DOHH2 (cell line): ENCODE results near the gene PIK3C2B.

Source experiments
- H3F3A ChIP-seq: fragments of 200-600 bp; sonication (generic), shearing (Covaris generic); 2 replicates; pipeline ENCODE4 v1.6.0; 2016; ENCODE audit warnings: antibody characterized with exemption, mild to moderate bottlenecking; ENCODE audit not compliant: control insufficient read depth, insufficient read depth
- H3K27ac ChIP-seq: fragments of 200-600 bp; sonication (generic); 2 replicates; pipeline ENCODE4 v1.5.1; 2014; ENCODE audit warnings: low read depth, mild to moderate bottlenecking, low read length, moderate library complexity
- H3K27me3 ChIP-seq: fragments of 200-600 bp; sonication (generic); 2 replicates; pipeline ENCODE4 v1.6.1; 2014; ENCODE audit warnings: mild to moderate bottlenecking, low read length, mixed read lengths; ENCODE audit not compliant: control insufficient read depth
- H3K36me3 ChIP-seq: fragments of 200-600 bp; sonication (generic); 2 replicates; pipeline ENCODE4 v1.6.1; 2014; ENCODE audit warnings: mild to moderate bottlenecking, low read length, moderate library complexity, mixed read lengths; ENCODE audit not compliant: control insufficient read depth
- H3K4me1 ChIP-seq: fragments of 200-600 bp; sonication (generic); 2 replicates; pipeline ENCODE4 v1.6.1; 2014; ENCODE audit warnings: mild to moderate bottlenecking, low read length, mixed read lengths; ENCODE audit not compliant: control insufficient read depth
- H3K4me2 ChIP-seq: fragments of 200-600 bp; sonication (generic); 2 replicates; pipeline ENCODE4 v1.6.0; 2014; ENCODE audit warnings: mild to moderate bottlenecking, low read length, moderate library complexity
- H3K4me3 ChIP-seq: fragments of 200-600 bp; sonication (generic); 2 replicates; pipeline ENCODE4 v1.5.1; 2014; ENCODE audit warnings: mild to moderate bottlenecking, low read length, mixed read lengths
- H3K79me2 ChIP-seq: fragments of 200-600 bp; sonication (generic); 2 replicates; pipeline ENCODE4 v1.6.1; 2014; ENCODE audit warnings: mild to moderate bottlenecking, low read length, mixed read lengths; ENCODE audit not compliant: control insufficient read depth
- H3K9me2 ChIP-seq: fragments of 200-600 bp; sonication (generic); replicated peaks from 2 replicates; pipeline ENCODE4 v1.6.1; 2014; ENCODE audit warnings: mild to moderate bottlenecking, low read length, mixed read lengths; ENCODE audit not compliant: control insufficient read depth
- H3K9me3 ChIP-seq: fragments of 200-600 bp; sonication (generic); 2 replicates; pipeline ENCODE4 v1.6.1; 2014; ENCODE audit warnings: antibody characterized with exemption, low read length, mixed read lengths; ENCODE audit not compliant: control insufficient read depth, insufficient read depth
- H4K20me1 ChIP-seq: fragments of 200-600 bp; sonication (generic); 2 replicates; pipeline ENCODE4 v1.6.0; 2014; ENCODE audit warnings: low read depth, mild to moderate bottlenecking, antibody characterized with exemption, low read length, moderate library complexity; ENCODE audit not compliant: control insufficient read depth, insufficient read depth
- EZH2phosphoT487 ChIP-seq: fragments of 200-600 bp; sonication (generic); IDR thresholded peaks from 2 replicates; pipeline ENCODE4 v1.6.1; 2017; ENCODE audit warnings: borderline replicate concordance, mild to moderate bottlenecking, antibody characterized with exemption, low read length, moderate library complexity, mixed read lengths
- TF ChIP-seq, protein P1 (sequence below): fragments of 200-600 bp; sonication (generic); IDR thresholded peaks from one replicate; pipeline ENCODE4 v1.5.1; 2014; ENCODE audit warnings: antibody characterized with exemption, mild to moderate bottlenecking, low read depth, low read length; ENCODE audit not compliant: poor library complexity, severe bottlenecking

Gene PIK3C2B

DNA sequence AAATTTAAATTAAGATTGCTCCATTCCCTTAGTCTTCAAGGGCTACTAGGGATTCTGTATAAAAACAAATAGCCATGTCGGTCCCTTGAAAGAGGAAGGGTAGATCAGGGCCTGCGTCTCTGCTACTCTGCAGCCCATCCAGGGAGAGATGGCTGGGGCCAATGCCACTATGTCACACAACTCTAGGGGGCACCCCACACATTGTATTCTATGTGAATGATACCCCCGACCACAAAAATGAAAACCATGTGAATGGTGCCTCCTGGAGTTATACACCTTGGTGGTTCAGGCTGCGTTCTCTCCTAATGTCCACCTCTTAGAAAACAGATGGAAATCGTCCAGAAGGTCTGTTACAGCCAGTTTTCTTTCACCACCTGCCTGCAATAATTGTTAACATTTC lies 18.0 kb downstream of the PIK3C2B start:
- Histone ChIP-seq H3K36me3 (no peaks in the 10 kb centered on the region), H3K27me3 (no peaks in the 10 kb centered on the region), H3K9me2 (no peaks in the 10 kb centered on the region), H3K27ac (no peak overlapping the region), H3F3A (no peaks in the 10 kb centered on the region), H4K20me1 (no peaks in the 10 kb centered on the region), H3K4me1 (peaks cover 46% of the 10 kb centered on the region), H3K79me2 (peaks cover 3% of the 10 kb centered on the region; the same call in 1 of the 2 replicates), H3K4me3 (no peak overlapping the region), H3K9me3 (no peaks in the 10 kb centered on the region), H3K4me2 (no peak overlapping the region)
- no peak for TF ChIP-seq EZH2phosphoT487
- TF ChIP-seq, protein P1, sequence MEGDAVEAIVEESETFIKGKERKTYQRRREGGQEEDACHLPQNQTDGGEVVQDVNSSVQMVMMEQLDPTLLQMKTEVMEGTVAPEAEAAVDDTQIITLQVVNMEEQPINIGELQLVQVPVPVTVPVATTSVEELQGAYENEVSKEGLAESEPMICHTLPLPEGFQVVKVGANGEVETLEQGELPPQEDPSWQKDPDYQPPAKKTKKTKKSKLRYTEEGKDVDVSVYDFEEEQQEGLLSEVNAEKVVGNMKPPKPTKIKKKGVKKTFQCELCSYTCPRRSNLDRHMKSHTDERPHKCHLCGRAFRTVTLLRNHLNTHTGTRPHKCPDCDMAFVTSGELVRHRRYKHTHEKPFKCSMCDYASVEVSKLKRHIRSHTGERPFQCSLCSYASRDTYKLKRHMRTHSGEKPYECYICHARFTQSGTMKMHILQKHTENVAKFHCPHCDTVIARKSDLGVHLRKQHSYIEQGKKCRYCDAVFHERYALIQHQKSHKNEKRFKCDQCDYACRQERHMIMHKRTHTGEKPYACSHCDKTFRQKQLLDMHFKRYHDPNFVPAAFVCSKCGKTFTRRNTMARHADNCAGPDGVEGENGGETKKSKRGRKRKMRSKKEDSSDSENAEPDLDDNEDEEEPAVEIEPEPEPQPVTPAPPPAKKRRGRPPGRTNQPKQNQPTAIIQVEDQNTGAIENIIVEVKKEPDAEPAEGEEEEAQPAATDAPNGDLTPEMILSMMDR: peak; percentile 43

- no peaks in the 10 kb centered on the region for H3K9me2 ChIP-seq
- no peaks in the 10 kb centered on the region for H3K36me3 ChIP-seq
- H3K79me2 ChIP-seq: peaks cover 3% of the 10 kb centered on the region; the same call in 1 of the 2 replicates
- no peaks in the 10 kb centered on the region; the same call in 1 of the 2 replicates for H4K20me1 ChIP-seq
- H3K27me3 ChIP-seq: no peaks in the 10 kb centered on the region
- H3K4me1 ChIP-seq: peaks cover 38% of the 10 kb centered on the region
- no peaks in the 10 kb centered on the region for H3F3A ChIP-seq
- H3K9me3 ChIP-seq: no peaks in the 10 kb centered on the region
- TF ChIP-seq, protein P1: no peak
- TF ChIP-seq EZH2phosphoT487: no peak
- H3K4me3 ChIP-seq: no peak overlapping the region
- H3K27ac ChIP-seq: no peak overlapping the region
- no peak overlapping the region for H3K4me2 ChIP-seq
Measured at GRCh38 chr1:204475656-204476432, 18.8 kb downstream of the PIK3C2B start.

GRCh38 chr1:204473400-204473965 lies 21.1 kb downstream of the PIK3C2B start:
- H3K4me2 ChIP-seq: no peak overlapping the region
- H3K27me3 ChIP-seq: no peaks in the 10 kb centered on the region
- TF ChIP-seq EZH2phosphoT487: no peak
- TF ChIP-seq, protein P1: no peak
- H3K79me2 ChIP-seq: no peaks in the 10 kb centered on the region
- no peak overlapping the region for H3K4me3 ChIP-seq
- no peaks in the 10 kb centered on the region for H3K9me3 ChIP-seq
- H4K20me1 ChIP-seq: no peaks in the 10 kb centered on the region; the same call in 1 of the 2 replicates
- H3K4me1 ChIP-seq: peaks cover 16% of the 10 kb centered on the region
- H3F3A ChIP-seq: no peaks in the 10 kb centered on the region
- no peaks in the 10 kb centered on the region for H3K36me3 ChIP-seq
- H3K27ac ChIP-seq: no peak overlapping the region
- no peaks in the 10 kb centered on the region for H3K9me2 ChIP-seq
